Fibroblast of pulmonary artery (primary cell): ENCODE results near the gene ADGRA3.
A peak's percentile ranks its signal among the peaks of the same experiment; 100 is the strongest.

Experiments used
- DNase-seq: peaks from one replicate; pipeline ENCODE4 v3.0.0-alpha.2; 2010; ENCODE audit warnings: low read depth
- H3K4me3 ChIP-seq: replicated peaks from 2 replicates; pipeline ENCODE4 v1.5.1; 2011; ENCODE audit warnings: low read depth, mild to moderate bottlenecking, control low read depth, low read length, moderate library complexity
- TF ChIP-seq, protein P1 (sequence below): IDR thresholded peaks from 2 replicates; pipeline ENCODE4 v1.5.1; 2011; ENCODE audit warnings: mild to moderate bottlenecking, control low read depth, low read length, inconsistent platforms; ENCODE audit errors: missing control alignments

The ADGRA3 gene

DNA sequence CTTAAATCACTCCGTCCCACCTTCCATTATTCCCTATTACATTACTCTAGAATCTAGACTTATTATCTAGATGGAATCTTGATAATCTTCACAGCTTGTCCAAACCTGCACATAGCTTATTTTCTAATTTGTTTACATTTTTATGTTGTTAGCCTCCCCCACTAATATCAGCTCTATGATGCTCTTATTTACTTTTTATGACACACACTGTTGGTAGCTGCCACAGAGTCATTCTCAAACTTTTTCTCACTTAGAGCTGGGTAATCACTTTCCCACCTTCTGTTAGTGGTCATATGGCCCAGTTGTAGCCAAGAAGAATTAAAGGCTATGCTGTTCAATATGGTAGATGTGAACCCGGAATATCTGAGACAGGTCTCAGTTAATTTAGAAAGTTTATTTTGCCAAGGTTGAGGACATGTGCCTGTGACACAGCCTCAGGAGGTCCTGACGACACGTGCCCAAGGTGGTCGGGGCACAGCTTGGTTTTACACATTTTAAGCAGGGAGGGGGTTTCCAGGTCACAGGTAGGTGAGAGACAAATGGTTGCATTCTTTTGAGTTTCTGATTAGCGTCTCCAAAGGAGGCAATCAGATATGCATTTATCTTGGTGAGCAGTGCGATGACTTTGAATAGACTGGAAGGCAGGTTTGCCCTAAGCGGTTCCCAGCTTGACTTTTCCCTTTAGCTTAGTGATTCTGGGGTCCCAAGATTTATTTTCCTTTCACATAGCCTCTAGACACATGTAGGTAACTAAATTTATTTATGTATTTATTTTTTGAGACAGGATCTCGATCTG is 7.0 kb upstream of the ADGRA3 start:
- TF ChIP-seq, protein P1, sequence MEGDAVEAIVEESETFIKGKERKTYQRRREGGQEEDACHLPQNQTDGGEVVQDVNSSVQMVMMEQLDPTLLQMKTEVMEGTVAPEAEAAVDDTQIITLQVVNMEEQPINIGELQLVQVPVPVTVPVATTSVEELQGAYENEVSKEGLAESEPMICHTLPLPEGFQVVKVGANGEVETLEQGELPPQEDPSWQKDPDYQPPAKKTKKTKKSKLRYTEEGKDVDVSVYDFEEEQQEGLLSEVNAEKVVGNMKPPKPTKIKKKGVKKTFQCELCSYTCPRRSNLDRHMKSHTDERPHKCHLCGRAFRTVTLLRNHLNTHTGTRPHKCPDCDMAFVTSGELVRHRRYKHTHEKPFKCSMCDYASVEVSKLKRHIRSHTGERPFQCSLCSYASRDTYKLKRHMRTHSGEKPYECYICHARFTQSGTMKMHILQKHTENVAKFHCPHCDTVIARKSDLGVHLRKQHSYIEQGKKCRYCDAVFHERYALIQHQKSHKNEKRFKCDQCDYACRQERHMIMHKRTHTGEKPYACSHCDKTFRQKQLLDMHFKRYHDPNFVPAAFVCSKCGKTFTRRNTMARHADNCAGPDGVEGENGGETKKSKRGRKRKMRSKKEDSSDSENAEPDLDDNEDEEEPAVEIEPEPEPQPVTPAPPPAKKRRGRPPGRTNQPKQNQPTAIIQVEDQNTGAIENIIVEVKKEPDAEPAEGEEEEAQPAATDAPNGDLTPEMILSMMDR = no peak
- DNase-seq = no peak
- no peak overlapping the region for H3K4me3 ChIP-seq

DNA sequence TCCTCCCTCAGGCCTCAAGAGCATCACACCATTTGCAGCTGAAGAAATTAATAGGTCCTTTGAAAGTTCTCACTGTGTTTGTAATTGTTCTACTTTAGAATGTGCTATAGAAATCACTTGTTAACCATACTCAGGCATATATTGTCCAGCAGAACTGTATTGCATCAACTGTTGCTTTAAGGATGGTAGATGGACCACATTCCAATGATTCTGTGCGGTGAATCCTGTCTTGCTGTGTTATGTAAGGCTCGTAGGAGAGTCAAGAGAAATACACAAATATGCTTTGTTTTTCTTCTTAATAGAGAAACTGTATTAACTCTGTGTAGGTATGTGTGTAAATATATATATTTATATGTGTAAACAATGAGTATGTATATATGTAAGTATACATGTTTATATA is 6.3 kb upstream of the ADGRA3 start:
- TF ChIP-seq, protein P1 = no peak
- no peak overlapping the region for H3K4me3 ChIP-seq
- DNase-seq = no peak

DNA sequence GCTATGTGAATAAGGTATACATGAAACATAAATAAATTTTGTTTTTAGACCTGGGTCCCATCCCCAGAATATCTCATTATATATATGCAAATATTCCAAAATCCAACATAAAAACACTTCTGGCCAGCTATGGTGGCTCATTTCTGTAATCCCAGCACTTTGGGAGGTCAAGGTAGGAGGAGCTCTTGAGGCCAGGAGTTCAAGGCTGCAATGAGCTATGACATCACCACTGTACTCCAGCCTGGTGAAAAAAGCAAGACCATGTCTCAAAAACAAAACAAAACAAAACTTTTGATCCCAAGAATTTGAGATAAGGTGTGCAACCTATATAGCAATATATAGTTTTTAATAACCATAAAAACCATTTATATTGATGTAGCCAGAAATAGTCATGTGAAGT is 5.4 kb upstream of the ADGRA3 start:
- DNase-seq = peak; percentile 15
- TF ChIP-seq, protein P1 = no peak
- H3K4me3 ChIP-seq = no peak overlapping the region

DNA sequence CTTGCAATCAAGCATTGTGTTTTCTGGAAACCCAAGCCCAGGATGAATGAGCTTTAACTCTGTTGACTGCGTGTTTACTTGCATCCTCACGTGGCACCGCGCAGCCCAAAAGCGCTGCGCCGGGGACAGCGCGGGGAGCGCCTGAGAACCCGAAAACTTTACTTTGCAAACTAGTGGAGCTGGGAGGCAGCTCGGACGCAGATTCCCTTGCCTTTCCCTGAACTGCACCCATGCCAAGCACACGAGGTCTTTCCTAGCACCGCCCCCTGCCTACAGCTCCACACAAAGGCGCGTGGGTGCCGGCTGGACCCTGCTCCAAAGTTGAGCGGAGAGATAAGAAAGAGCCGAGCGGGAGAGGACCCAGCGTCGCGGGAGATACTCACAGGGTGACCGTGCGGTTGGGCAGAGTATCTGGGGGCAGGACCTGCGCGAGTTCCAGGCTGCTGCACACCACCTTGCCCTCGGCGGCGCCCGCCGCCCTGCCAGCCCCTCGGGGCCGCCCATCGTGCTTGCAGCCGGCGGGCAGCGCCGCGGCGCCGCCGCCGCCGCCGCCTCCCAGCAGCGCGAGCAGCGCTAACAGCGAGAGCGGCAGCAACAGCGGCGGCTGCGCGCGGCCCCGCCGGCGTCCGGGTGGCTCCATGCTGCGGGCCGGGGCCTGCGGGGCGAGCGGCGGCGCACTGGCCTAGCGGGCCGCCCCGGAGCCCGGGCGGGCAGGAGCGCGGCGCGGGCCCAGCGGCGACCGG is 550 bp downstream of the ADGRA3 start:
- peak overlapping the region; percentile 75 for H3K4me3 ChIP-seq
- DNase-seq = peak; percentile 79
- TF ChIP-seq, protein P1 = no peak

DNA sequence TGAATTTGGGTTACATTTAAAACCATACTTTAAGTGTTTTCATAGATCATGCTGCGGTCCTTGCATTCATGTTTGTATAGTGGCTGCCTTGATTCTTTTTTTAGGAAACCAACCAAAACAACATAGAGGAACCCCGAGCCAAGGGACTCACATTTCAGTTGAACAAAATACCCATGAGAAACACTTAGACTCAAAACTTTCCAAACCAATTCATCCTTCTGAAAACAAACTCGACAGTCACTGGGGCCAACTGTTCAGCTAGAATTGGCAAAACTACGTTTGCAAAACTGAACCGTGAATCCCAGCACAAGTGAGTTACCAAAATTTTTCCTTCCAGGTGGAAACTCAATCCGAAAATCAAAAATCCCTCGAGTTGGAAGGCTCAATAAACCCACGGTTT is 1.4 kb downstream of the ADGRA3 start:
- TF ChIP-seq, protein P1 = no peak
- peak; percentile 9 for DNase-seq
- H3K4me3 ChIP-seq = peak overlapping the region; percentile 75

DNA sequence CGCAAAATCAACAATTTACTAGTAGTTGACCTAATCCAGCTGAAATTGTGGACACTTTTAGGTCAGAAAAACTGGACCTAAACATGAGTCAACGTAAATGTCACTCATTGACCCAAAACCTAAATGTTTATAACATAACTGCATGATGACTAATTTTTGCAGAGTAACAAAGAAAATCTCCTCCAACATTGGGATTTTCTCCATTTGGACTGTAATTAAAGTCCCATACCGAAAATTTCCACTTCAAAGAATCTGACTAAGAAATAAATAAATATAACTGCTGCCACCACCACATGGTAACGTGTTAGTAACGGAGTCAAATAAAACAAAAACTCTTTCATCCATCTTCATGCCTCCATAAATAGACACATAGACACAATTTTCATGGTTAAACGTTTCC is 1.9 kb downstream of the ADGRA3 start:
- peak overlapping the region; percentile 75 for H3K4me3 ChIP-seq
- peak; percentile 40 for DNase-seq
- TF ChIP-seq, protein P1 = no peak
